Naive thymus-derived CD4-positive, alpha-beta T cell (primary cell): ENCODE measurements around the gene CTNNA3. TPM values are rescaled to one million over a fixed set of nuclear protein-coding genes. Genes with fewer than 3 reads are reported as not detected.

Experiments used
- ATAC-seq: fragments of 150-1000 bp; cut with Tn5 transposase; 2 replicates; pipeline ENCODE4 v1.10.0; 2021; ENCODE audit warnings: mild to moderate bottlenecking, moderate library complexity
- CTCF ChIA-PET: fragments of 350-600 bp; sonication (Branson Sonifier 250); formaldehyde crosslinking; loops from one replicate; lab custom pipeline; 2021; ENCODE audit warnings: antibody characterized with exemption; lab: Charles Lee
- POLR2A ChIA-PET: fragments of 350-600 bp; sonication (Branson Sonifier 250); formaldehyde crosslinking; loops from one replicate; lab custom pipeline; 2021; ENCODE audit warnings: antibody characterized with exemption, inconsistent platforms; lab: Charles Lee
- DNase-seq, 9 donors: peaks; one replicate each; pipeline versions ENCODE4 v3.0.0 to v3.0.0-alpha.2; 2020 to 2022; ENCODE audit warnings: mixed read lengths in 1 of 9
- H3K27ac ChIP-seq: one replicate; pipeline ENCODE4 v1.7.0; 2013; ENCODE audit warnings: mild to moderate bottlenecking, low read depth, low read length, moderate library complexity
- H3K27me3 ChIP-seq, 2 donors: one replicate each; pipeline ENCODE4 v1.7.0; 2013; ENCODE audit warnings: low read length in 2 of 2, mild to moderate bottlenecking in 2 of 2, moderate library complexity in 2 of 2; ENCODE audit not compliant: control insufficient read depth in 2 of 2, insufficient read depth in 2 of 2
- H3K36me3 ChIP-seq, 3 experiments: 1 replicate in 2 of 3; 2 replicates in 1 of 3; pipeline ENCODE4 v1.7.0; 2013; ENCODE audit warnings: low read length in 3 of 3, mild to moderate bottlenecking in 3 of 3, moderate library complexity in 1 of 3; ENCODE audit not compliant: insufficient read depth in 3 of 3, control insufficient read depth in 2 of 3
- H3K4me1 ChIP-seq, 2 donors: one replicate each; pipeline ENCODE4 v1.7.0; 2013; ENCODE audit warnings: low read length in 2 of 2, mild to moderate bottlenecking in 2 of 2, moderate library complexity in 1 of 2; ENCODE audit not compliant: control insufficient read depth in 2 of 2, insufficient read depth in 2 of 2
- H3K4me3 ChIP-seq: 2 replicates; pipeline ENCODE4 v1.7.0; 2013; ENCODE audit warnings: mild to moderate bottlenecking, low read length
- H3K9me3 ChIP-seq, 3 experiments: 1 replicate in 2 of 3; 2 replicates in 1 of 3; pipeline ENCODE4 v1.7.0; 2013; ENCODE audit warnings: low read length in 3 of 3; ENCODE audit not compliant: control insufficient read depth in 2 of 3
- H3K27ac Mint-ChIP-seq, 9 donors: one replicate each; pipeline ENCODE4 v1.8.0; 2020 to 2022; ENCODE audit warnings: mixed read lengths in 9 of 9, mild to moderate bottlenecking in 8 of 9, moderate library complexity in 5 of 9, inconsistent platforms in 2 of 9
- H3K27me3 Mint-ChIP-seq, 5 donors: one replicate each; pipeline ENCODE4 v1.8.0; 2021 to 2022; ENCODE audit warnings: mixed read lengths in 5 of 5, mild to moderate bottlenecking in 1 of 5
- H3K36me3 Mint-ChIP-seq, 5 donors: one replicate each; pipeline ENCODE4 v1.8.0; 2020 to 2022; ENCODE audit warnings: mixed read lengths in 5 of 5, mild to moderate bottlenecking in 3 of 5, inconsistent platforms in 1 of 5
- H3K4me1 Mint-ChIP-seq, 7 donors: one replicate each; pipeline ENCODE4 v1.8.0; 2020 to 2022; ENCODE audit warnings: mixed read lengths in 7 of 7, mild to moderate bottlenecking in 3 of 7, inconsistent platforms in 1 of 7
- H3K4me3 Mint-ChIP-seq, 10 donors: one replicate each; pipeline ENCODE4 v1.8.0; 2020 to 2022; ENCODE audit warnings: mild to moderate bottlenecking in 10 of 10, mixed read lengths in 10 of 10, moderate library complexity in 6 of 10, inconsistent platforms in 2 of 10
- H3K9me3 Mint-ChIP-seq, 11 donors: one replicate each; pipeline ENCODE4 v1.8.0; 2020 to 2022; ENCODE audit warnings: mixed read lengths in 11 of 11, mild to moderate bottlenecking in 4 of 11, inconsistent platforms in 1 of 11, moderate library complexity in 1 of 11
- intact Hi-C, 2 donors: fragments of 100-400 bp; cut with micrococcal nuclease; formaldehyde crosslinking; loops; one replicate each; pipeline ENCODE4 v1.15.1; 2023
- polyA plus RNA-seq, 2 donors: library from polyadenylated mRNA; unstranded; fragments of 300-500 nt; fragmentation: Illumina TruSeq; gene quantifications; one replicate each; pipeline ENCODE4 v1.2.3, GENCODE V29; 2021
- total RNA-seq, 6 experiments: library from RNA in 5 of 6; stranded (reverse) in 5 of 6; gene quantifications; 1 replicate in 5 of 6; 2 replicates in 1 of 6; pipeline ENCODE4 v1.2.3 and lab custom pipeline; 2021 to 2026

The CTNNA3 gene
- total and polyA plus RNA-seq, 7 experiments from 2014 or later: 0.43 to 0.84 (median 0.71) TPM; not detected in 2

DNA sequence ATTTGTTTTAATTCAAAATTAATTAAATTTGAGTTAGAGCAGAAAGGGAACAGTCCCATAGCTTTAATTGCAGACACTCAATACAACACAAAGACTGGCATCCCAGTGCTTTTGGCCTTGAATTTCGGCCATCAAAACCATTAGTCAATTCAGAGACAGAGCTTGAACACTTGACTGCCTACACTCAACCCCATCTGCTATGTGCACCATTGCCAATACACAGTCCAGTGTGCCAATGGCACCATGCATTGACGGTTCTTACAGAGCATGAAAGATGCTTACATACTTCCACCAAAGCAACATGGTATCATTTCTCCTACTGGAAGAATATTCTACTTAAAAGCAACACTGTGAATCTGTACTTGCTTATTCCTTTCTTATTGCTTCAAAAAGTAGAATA is 813.7 kb downstream of the CTNNA3 start:
- CTCF ChIA-PET: no interaction called here

DNA sequence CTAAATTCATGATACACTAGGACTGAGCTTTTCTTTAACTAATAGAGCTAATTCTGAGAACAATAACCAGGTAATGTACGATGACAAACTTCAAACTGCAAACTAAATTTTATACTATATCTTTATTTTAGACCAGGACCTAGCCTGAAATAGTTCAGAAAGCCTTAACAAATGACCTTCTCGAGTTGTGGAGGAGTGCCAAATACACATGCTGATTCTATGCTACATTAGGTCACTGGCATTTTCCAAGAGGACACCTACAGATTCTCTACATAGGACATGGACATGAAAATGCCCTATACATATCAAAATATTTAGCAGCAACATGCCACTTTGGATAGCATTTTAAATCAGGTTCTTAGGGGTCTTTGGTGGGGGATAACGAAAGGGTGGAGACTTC is 814.2 kb downstream of the CTNNA3 start:
- H3K9me3 Mint-ChIP-seq: peaks cover 0 to 10% (median 0%) of the 10 kb centered on the region in 11 donors
- Histone ChIP-seq H3K27me3 (no peaks in the 10 kb centered on the region), H3K27ac (no peak overlapping the region), H3K9me3 (no peaks in the 10 kb centered on the region), H3K4me1 (no peaks in the 10 kb centered on the region), H3K36me3 (no peaks in the 10 kb centered on the region), H3K4me3 (no peak overlapping the region)
- no peaks in the 10 kb centered on the region for H3K27me3 Mint-ChIP-seq
- intact Hi-C loops: no loop called here
- no peaks in the 10 kb centered on the region for H3K4me1 Mint-ChIP-seq
- H3K4me3 Mint-ChIP-seq: no peak overlapping the region
- CTCF ChIA-PET: no interaction called here
- ATAC-seq (no peak), DNase-seq (no peak)
- H3K36me3 Mint-ChIP-seq: no peaks in the 10 kb centered on the region
- POLR2A ChIA-PET: no interaction called here
- H3K27ac Mint-ChIP-seq: no peak overlapping the region

More for the DNA sequence above, 813.7 kb downstream of the CTNNA3 start:
- H3K27me3 ChIP-seq: no peaks in the 10 kb centered on the region
- H3K4me1 Mint-ChIP-seq: no peaks in the 10 kb centered on the region
- POLR2A ChIA-PET: no interaction called here
- peaks cover 0 to 9% (median 0%) of the 10 kb centered on the region in 11 donors for H3K9me3 Mint-ChIP-seq
- H3K27me3 Mint-ChIP-seq: no peaks in the 10 kb centered on the region
- no peak overlapping the region for H3K27ac ChIP-seq
- no peak overlapping the region for H3K27ac Mint-ChIP-seq
- ATAC-seq (no peak), DNase-seq (no peak)
- intact Hi-C loops: no loop called here
- H3K4me3 ChIP-seq: no peak overlapping the region
- no peaks in the 10 kb centered on the region for H3K9me3 ChIP-seq
- no peak overlapping the region for H3K4me3 Mint-ChIP-seq
- H3K4me1 ChIP-seq: no peaks in the 10 kb centered on the region
- no peaks in the 10 kb centered on the region for H3K36me3 ChIP-seq
- no peaks in the 10 kb centered on the region for H3K36me3 Mint-ChIP-seq

- H3K27ac Mint-ChIP-seq: no peak overlapping the region
- H3K4me1 Mint-ChIP-seq: no peaks in the 10 kb centered on the region
- no peak overlapping the region for H3K4me3 Mint-ChIP-seq
- POLR2A ChIA-PET: no interaction called here
- ATAC-seq (no peak), DNase-seq (no peak)
- Histone ChIP-seq H3K4me1 (no peaks in the 10 kb centered on the region), H3K36me3 (no peaks in the 10 kb centered on the region), H3K27me3 (no peaks in the 10 kb centered on the region), H3K27ac (no peak overlapping the region), H3K9me3 (no peaks in the 10 kb centered on the region), H3K4me3 (no peak overlapping the region)
- H3K36me3 Mint-ChIP-seq: no peaks in the 10 kb centered on the region
- intact Hi-C loops: no loop called here
- H3K27me3 Mint-ChIP-seq: no peaks in the 10 kb centered on the region
- CTCF ChIA-PET: no interaction called here
- H3K9me3 Mint-ChIP-seq: peaks cover 0 to 10% (median 0%) of the 10 kb centered on the region in 11 donors
Observed at GRCh38 chr10:66880826-66881225, 815.2 kb downstream of the CTNNA3 start.

DNA sequence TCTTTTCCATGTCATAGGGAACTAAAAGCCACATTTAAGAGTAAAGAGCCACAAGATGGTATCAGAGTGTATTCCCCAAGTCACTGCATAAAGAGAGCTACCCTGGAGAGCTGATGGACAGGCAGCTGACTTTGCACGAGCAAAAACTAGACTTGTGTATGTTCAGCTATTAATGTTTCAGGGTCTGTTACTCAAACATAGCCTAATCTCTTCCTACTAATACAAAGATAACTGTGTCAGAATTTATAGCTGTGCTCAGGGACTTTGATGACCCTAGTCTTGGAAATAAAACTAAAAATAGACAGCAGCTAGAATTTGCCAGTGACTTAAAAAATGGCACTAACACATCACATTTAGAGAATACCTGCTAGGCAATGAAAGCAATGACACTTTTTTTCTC is 815.7 kb downstream of the CTNNA3 start:
- intact Hi-C loops: no loop called here
- Histone ChIP-seq H3K27ac (no peak overlapping the region), H3K9me3 (no peaks in the 10 kb centered on the region), H3K4me3 (no peak overlapping the region), H3K36me3 (no peaks in the 10 kb centered on the region), H3K27me3 (no peaks in the 10 kb centered on the region), H3K4me1 (no peaks in the 10 kb centered on the region)
- Mint-ChIP-seq H3K27ac (no peak overlapping the region), H3K27me3 (no peaks in the 10 kb centered on the region), H3K36me3 (no peaks in the 10 kb centered on the region), H3K4me3 (no peak overlapping the region), H3K4me1 (no peaks in the 10 kb centered on the region), H3K9me3 (peaks cover 0 to 10% (median 0%) of the 10 kb centered on the region in 11 donors)
- ATAC-seq (no peak), DNase-seq (no peak)
- CTCF ChIA-PET: no interaction called here
- POLR2A ChIA-PET: no interaction called here

GRCh38 chr10:66877361-66877760 is 818.6 kb downstream of the CTNNA3 start:
- Histone ChIP-seq H3K27ac (no peak overlapping the region), H3K9me3 (no peaks in the 10 kb centered on the region), H3K4me1 (no peaks in the 10 kb centered on the region), H3K27me3 (no peaks in the 10 kb centered on the region), H3K36me3 (no peaks in the 10 kb centered on the region), H3K4me3 (no peak overlapping the region)
- Mint-ChIP-seq H3K27ac (no peak overlapping the region), H3K4me3 (no peak overlapping the region), H3K27me3 (no peaks in the 10 kb centered on the region), H3K36me3 (no peaks in the 10 kb centered on the region), H3K9me3 (peaks cover 0 to 7% (median 0%) of the 10 kb centered on the region in 11 donors), H3K4me1 (peaks cover 0 to 2% (median 0%) of the 10 kb centered on the region in 7 donors)
- ChIA-PET POLR2A (no interaction called here), CTCF (no interaction called here)
- DNase-seq: no peak
- ATAC-seq: no peak
- intact Hi-C loops: no loop called here

- H3K9me3 ChIP-seq: no peaks in the 10 kb centered on the region
- ATAC-seq (no peak), DNase-seq (no peak)
- H3K4me3 Mint-ChIP-seq: no peak overlapping the region
- ChIA-PET CTCF (no interaction called here), POLR2A (no interaction called here)
- no peak overlapping the region for H3K4me3 ChIP-seq
- no peaks in the 10 kb centered on the region for H3K36me3 Mint-ChIP-seq
- peaks cover 0 to 2% (median 0%) of the 10 kb centered on the region in 11 donors for H3K9me3 Mint-ChIP-seq
- intact Hi-C loops: no loop called here
- no peaks in the 10 kb centered on the region for H3K36me3 ChIP-seq
- H3K27ac ChIP-seq: no peak overlapping the region
- no peaks in the 10 kb centered on the region for H3K27me3 Mint-ChIP-seq
- H3K4me1 ChIP-seq: no peaks in the 10 kb centered on the region
- no peak overlapping the region for H3K27ac Mint-ChIP-seq
- no peaks in the 10 kb centered on the region for H3K4me1 Mint-ChIP-seq
- no peaks in the 10 kb centered on the region for H3K27me3 ChIP-seq
Observed at GRCh38 chr10:66869635-66870034, 826.4 kb downstream of the CTNNA3 start.

DNA sequence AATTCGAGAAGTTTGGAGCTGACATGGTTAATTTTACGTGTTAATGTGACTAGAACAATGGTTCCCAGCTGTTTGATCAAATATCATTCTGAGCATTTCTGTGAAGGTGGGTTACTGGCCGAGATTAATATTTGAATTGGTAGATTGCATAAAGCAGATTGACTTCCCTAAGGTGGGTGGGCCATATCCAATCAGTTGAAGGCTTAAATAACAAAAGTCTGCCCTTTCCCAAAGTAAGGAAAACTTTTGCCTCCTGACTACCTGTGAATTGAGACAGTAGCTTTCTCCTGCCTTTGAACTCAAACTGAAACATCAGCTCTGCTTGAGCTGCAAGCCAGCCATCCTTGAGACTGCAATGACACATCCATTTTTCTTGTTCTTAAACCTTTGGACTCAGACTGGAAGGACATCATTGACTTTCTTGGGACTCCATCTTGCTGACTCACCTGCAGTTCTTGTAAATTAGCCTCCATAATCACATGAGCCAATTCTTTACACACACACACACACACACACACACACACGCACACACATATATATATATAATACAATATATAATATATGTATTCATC is 833.2 kb downstream of the CTNNA3 start:
- no peaks in the 10 kb centered on the region for H3K27me3 ChIP-seq
- POLR2A ChIA-PET: no interaction called here
- Mint-ChIP-seq H3K9me3 (peaks cover 0 to 6% (median 0%) of the 10 kb centered on the region in 11 donors), H3K36me3 (no peaks in the 10 kb centered on the region), H3K27ac (no peak overlapping the region), H3K4me1 (no peaks in the 10 kb centered on the region), H3K27me3 (no peaks in the 10 kb centered on the region), H3K4me3 (no peak overlapping the region)
- ATAC-seq (no peak), DNase-seq (no peak)
- no peaks in the 10 kb centered on the region for H3K9me3 ChIP-seq
- CTCF ChIA-PET: no interaction called here
- no peaks in the 10 kb centered on the region for H3K36me3 ChIP-seq
- no peaks in the 10 kb centered on the region for H3K4me1 ChIP-seq
- H3K27ac ChIP-seq: no peak overlapping the region
- H3K4me3 ChIP-seq: no peak overlapping the region
- intact Hi-C loops: no loop called here
